Stimulated activated memory B cell treated with anti-CD40 and anti-IgM and Interleukin-4, amounts not matched to agents 10 μg/mL and 1 μg/mL and 100 μg/mL, for 72 hours (primary cell): ENCODE data around the gene SLCO4A1.
A peak's percentile ranks its signal among the peaks of the same experiment; 100 is the strongest.

Experiments used
- ATAC-seq: fragments of 150-1000 bp; cut with Tn5 transposase; 2 replicates; pipeline ENCODE4 v1.10.0; 2021
- H3K27ac Mint-ChIP-seq: one replicate; pipeline ENCODE4 v1.8.0; 2022; ENCODE audit warnings: mild to moderate bottlenecking, mixed read lengths
- H3K27me3 Mint-ChIP-seq: one replicate; pipeline ENCODE4 v1.8.0; 2022; ENCODE audit warnings: mixed read lengths
- H3K36me3 Mint-ChIP-seq: one replicate; pipeline ENCODE4 v1.8.0; 2022; ENCODE audit warnings: mixed read lengths
- H3K4me1 Mint-ChIP-seq: one replicate; pipeline ENCODE4 v1.8.0; 2022; ENCODE audit warnings: mixed read lengths
- H3K4me3 Mint-ChIP-seq: one replicate; pipeline ENCODE4 v1.8.0; 2022; ENCODE audit warnings: mild to moderate bottlenecking, moderate library complexity, mixed read lengths
- H3K9me3 Mint-ChIP-seq: one replicate; pipeline ENCODE4 v1.8.0; 2022; ENCODE audit warnings: mixed read lengths

Gene SLCO4A1

GRCh38 chr20:62695448-62696414, 53.4 kb downstream of the SLCO4A1 start:
- H3K4me3 Mint-ChIP-seq, result no peak overlapping the region
- H3K9me3 Mint-ChIP-seq, result no peaks in the 10 kb centered on the region
- H3K27ac Mint-ChIP-seq, result no peak overlapping the region
- no peak for ATAC-seq
- no peaks in the 10 kb centered on the region for H3K36me3 Mint-ChIP-seq
- H3K4me1 Mint-ChIP-seq, result peaks cover 17% of the 10 kb centered on the region
- H3K27me3 Mint-ChIP-seq, result peaks cover 57% of the 10 kb centered on the region

- no peak for ATAC-seq
- Mint-ChIP-seq H3K27me3 (peaks cover 55% of the 10 kb centered on the region), H3K4me1 (peaks cover 9% of the 10 kb centered on the region), H3K9me3 (no peaks in the 10 kb centered on the region), H3K36me3 (no peaks in the 10 kb centered on the region), H3K27ac (no peak overlapping the region), H3K4me3 (no peak overlapping the region)
These were observed 54.2 kb downstream of the SLCO4A1 start for GRCh38 chr20:62696434-62696957.

GRCh38 chr20:62696989-62697388, 54.7 kb downstream of the SLCO4A1 start:
- Mint-ChIP-seq H3K4me3 (no peak overlapping the region), H3K4me1 (peaks cover 5% of the 10 kb centered on the region), H3K36me3 (no peaks in the 10 kb centered on the region), H3K27ac (no peak overlapping the region), H3K9me3 (no peaks in the 10 kb centered on the region), H3K27me3 (peaks cover 55% of the 10 kb centered on the region)
- ATAC-seq, result no peak

- H3K27ac Mint-ChIP-seq, result no peak overlapping the region
- no peak for ATAC-seq
- H3K4me3 Mint-ChIP-seq, result no peak overlapping the region
These were observed 55.2 kb downstream of the SLCO4A1 start for GRCh38 chr20:62697468-62697912.

DNA sequence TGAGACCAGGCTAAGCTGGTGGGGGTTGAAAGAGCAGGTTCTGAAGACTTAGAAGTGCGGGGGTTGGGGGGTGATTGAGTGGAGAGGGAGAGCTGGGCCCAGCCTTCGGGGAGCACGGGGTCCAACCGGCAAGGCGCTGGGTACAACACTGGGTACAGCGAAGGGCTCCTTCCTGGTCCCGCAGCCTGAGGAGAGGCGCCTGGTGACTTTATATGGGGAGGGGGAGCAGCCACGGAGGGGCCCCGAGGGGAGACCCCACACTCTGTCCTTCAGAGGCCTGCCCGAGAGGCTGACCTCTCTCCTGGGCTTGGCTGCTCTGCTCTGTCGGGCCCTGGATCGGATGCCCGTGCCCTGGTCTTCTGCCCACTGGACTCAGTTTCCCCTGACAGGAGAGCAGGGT, 55.9 kb downstream of the SLCO4A1 start:
- no peak for ATAC-seq
- Mint-ChIP-seq H3K4me3 (no peak overlapping the region), H3K27me3 (peaks cover 54% of the 10 kb centered on the region), H3K4me1 (peaks cover 3% of the 10 kb centered on the region), H3K9me3 (no peaks in the 10 kb centered on the region), H3K27ac (no peak overlapping the region), H3K36me3 (no peaks in the 10 kb centered on the region)

More at GRCh38 chr20:62697468-62697912, 55.2 kb downstream of the SLCO4A1 start:
- H3K27me3 Mint-ChIP-seq, result peaks cover 55% of the 10 kb centered on the region
- no peaks in the 10 kb centered on the region for H3K36me3 Mint-ChIP-seq
- peaks cover 5% of the 10 kb centered on the region for H3K4me1 Mint-ChIP-seq
- H3K9me3 Mint-ChIP-seq, result no peaks in the 10 kb centered on the region

GRCh38 chr20:62699296-62699695, 57.0 kb downstream of the SLCO4A1 start:
- no peak overlapping the region for H3K27ac Mint-ChIP-seq
- no peak overlapping the region for H3K4me3 Mint-ChIP-seq
- H3K9me3 Mint-ChIP-seq, result no peaks in the 10 kb centered on the region
- peaks cover 55% of the 10 kb centered on the region for H3K27me3 Mint-ChIP-seq
- no peak for ATAC-seq
- H3K36me3 Mint-ChIP-seq, result no peaks in the 10 kb centered on the region
- peaks cover 7% of the 10 kb centered on the region for H3K4me1 Mint-ChIP-seq

DNA sequence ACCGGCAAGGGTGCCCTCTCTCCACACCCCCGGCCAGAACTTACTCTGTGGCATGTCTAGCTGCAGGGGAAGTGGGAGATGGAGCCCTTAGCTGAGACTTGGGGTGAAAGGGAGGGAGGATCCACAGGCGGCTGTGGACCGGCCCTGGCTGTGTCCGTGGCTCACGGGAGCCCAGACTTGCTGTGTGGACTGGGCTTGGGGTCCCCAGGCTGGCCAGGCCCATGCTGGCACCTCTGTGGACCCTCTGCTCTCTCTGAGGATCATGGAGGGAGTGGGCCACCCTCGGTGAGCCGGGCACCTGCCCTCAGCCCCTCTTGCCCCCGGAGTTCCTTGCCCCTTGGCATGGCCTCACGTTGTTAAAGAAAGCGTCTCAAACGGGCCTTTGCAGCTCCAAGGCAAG, 57.4 kb downstream of the SLCO4A1 start:
- no peaks in the 10 kb centered on the region for H3K9me3 Mint-ChIP-seq
- no peaks in the 10 kb centered on the region for H3K36me3 Mint-ChIP-seq
- H3K4me3 Mint-ChIP-seq, result no peak overlapping the region
- ATAC-seq, result no peak
- peaks cover 7% of the 10 kb centered on the region for H3K4me1 Mint-ChIP-seq
- peaks cover 55% of the 10 kb centered on the region for H3K27me3 Mint-ChIP-seq
- no peak overlapping the region for H3K27ac Mint-ChIP-seq

GRCh38 chr20:62700261-62700930, 58.1 kb downstream of the SLCO4A1 start:
- Mint-ChIP-seq H3K9me3 (no peaks in the 10 kb centered on the region), H3K4me3 (no peak overlapping the region), H3K27me3 (peaks cover 55% of the 10 kb centered on the region), H3K36me3 (no peaks in the 10 kb centered on the region), H3K4me1 (peaks cover 7% of the 10 kb centered on the region), H3K27ac (no peak overlapping the region)
- no peak for ATAC-seq

GRCh38 chr20:62701161-62702012, 59.1 kb downstream of the SLCO4A1 start:
- no peak overlapping the region for H3K27ac Mint-ChIP-seq
- ATAC-seq, result no peak
- peaks cover 7% of the 10 kb centered on the region for H3K4me1 Mint-ChIP-seq
- no peaks in the 10 kb centered on the region for H3K36me3 Mint-ChIP-seq
- no peak overlapping the region for H3K4me3 Mint-ChIP-seq
- peaks cover 61% of the 10 kb centered on the region for H3K27me3 Mint-ChIP-seq
- H3K9me3 Mint-ChIP-seq, result no peaks in the 10 kb centered on the region

GRCh38 chr20:62702013-62702300, 59.7 kb downstream of the SLCO4A1 start:
- peak; percentile 18 for ATAC-seq
- Mint-ChIP-seq H3K27ac (no peak overlapping the region), H3K27me3 (peaks cover 64% of the 10 kb centered on the region), H3K9me3 (no peaks in the 10 kb centered on the region), H3K4me3 (no peak overlapping the region), H3K36me3 (no peaks in the 10 kb centered on the region), H3K4me1 (peaks cover 7% of the 10 kb centered on the region)

- no peak overlapping the region for H3K27ac Mint-ChIP-seq
- peaks cover 10% of the 10 kb centered on the region for H3K4me1 Mint-ChIP-seq
- H3K27me3 Mint-ChIP-seq, result peaks cover 65% of the 10 kb centered on the region
- no peak overlapping the region for H3K4me3 Mint-ChIP-seq
- ATAC-seq, result no peak
- H3K36me3 Mint-ChIP-seq, result no peaks in the 10 kb centered on the region
- no peaks in the 10 kb centered on the region for H3K9me3 Mint-ChIP-seq
These were observed 60.9 kb downstream of the SLCO4A1 start for GRCh38 chr20:62702895-62703852.

GRCh38 chr20:62703853-62704228, 61.5 kb downstream of the SLCO4A1 start:
- Mint-ChIP-seq H3K4me3 (no peak overlapping the region), H3K36me3 (no peaks in the 10 kb centered on the region), H3K4me1 (peaks cover 12% of the 10 kb centered on the region), H3K27me3 (peaks cover 69% of the 10 kb centered on the region), H3K27ac (no peak overlapping the region), H3K9me3 (no peaks in the 10 kb centered on the region)
- no peak for ATAC-seq

- ATAC-seq, result no peak
- no peaks in the 10 kb centered on the region for H3K36me3 Mint-ChIP-seq
- H3K4me1 Mint-ChIP-seq, result peaks cover 12% of the 10 kb centered on the region
- no peak overlapping the region for H3K4me3 Mint-ChIP-seq
- H3K27ac Mint-ChIP-seq, result no peak overlapping the region
- no peaks in the 10 kb centered on the region for H3K9me3 Mint-ChIP-seq
- H3K27me3 Mint-ChIP-seq, result peaks cover 71% of the 10 kb centered on the region
These were observed 62.1 kb downstream of the SLCO4A1 start for GRCh38 chr20:62704341-62704948.

- peaks cover 12% of the 10 kb centered on the region for H3K4me1 Mint-ChIP-seq
- no peak overlapping the region for H3K4me3 Mint-ChIP-seq
- peaks cover 83% of the 10 kb centered on the region for H3K27me3 Mint-ChIP-seq
- no peak overlapping the region for H3K27ac Mint-ChIP-seq
- no peak for ATAC-seq
- H3K36me3 Mint-ChIP-seq, result no peaks in the 10 kb centered on the region
- H3K9me3 Mint-ChIP-seq, result no peaks in the 10 kb centered on the region
These were observed 63.3 kb downstream of the SLCO4A1 start for GRCh38 chr20:62705627-62706026.
